ENCODE measurements around the gene ATG2A. TPM values are rescaled to one million over a fixed set of nuclear protein-coding genes. Genes with fewer than 3 reads are reported as not detected.
A peak's percentile ranks its signal among the peaks of the same experiment; 100 is the strongest.
"Not testable (repeated sequence)": the region's sequence is repeated elsewhere in the genome, so short reads cannot be mapped to it uniquely, and the experiment has no call there.

The ATG2A gene
- total RNA-seq, 1 donor, result 12.1 TPM

DNA sequence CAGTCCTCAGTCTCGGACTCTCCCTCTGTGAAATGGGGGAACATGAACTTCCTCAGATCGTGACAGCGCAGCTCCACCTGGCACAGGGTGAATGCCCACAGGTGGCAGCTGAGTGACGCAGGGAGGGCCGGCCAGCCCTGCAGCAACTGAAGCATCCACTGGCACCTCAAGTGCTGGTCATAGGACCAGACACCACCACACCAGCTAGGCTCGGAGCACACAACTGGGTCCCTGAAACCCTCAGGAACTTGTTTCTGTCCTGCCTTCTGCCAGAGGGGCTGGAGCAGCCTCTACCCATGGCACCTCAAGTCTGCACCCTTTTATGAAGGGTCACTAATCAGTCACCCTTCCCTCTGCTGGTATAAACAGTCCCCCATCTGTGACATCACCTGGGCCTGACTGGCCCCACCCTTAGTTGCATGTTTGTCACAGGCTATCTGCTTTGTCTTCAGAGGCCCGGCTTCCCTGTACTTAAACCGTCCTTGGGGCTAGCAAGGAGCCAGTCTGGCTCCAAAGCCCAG, 65.1 kb downstream of the ATG2A start:
- H3K4me3 ChIP-seq (ENCODE audit: low read depth, low read length), result no peak overlapping the region
- no peak for DNase-seq (ENCODE audit: low read depth)
- TF ChIP-seq, protein P1, sequence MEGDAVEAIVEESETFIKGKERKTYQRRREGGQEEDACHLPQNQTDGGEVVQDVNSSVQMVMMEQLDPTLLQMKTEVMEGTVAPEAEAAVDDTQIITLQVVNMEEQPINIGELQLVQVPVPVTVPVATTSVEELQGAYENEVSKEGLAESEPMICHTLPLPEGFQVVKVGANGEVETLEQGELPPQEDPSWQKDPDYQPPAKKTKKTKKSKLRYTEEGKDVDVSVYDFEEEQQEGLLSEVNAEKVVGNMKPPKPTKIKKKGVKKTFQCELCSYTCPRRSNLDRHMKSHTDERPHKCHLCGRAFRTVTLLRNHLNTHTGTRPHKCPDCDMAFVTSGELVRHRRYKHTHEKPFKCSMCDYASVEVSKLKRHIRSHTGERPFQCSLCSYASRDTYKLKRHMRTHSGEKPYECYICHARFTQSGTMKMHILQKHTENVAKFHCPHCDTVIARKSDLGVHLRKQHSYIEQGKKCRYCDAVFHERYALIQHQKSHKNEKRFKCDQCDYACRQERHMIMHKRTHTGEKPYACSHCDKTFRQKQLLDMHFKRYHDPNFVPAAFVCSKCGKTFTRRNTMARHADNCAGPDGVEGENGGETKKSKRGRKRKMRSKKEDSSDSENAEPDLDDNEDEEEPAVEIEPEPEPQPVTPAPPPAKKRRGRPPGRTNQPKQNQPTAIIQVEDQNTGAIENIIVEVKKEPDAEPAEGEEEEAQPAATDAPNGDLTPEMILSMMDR (IDR thresholded peaks at IDR 0.05; ENCODE audit: insufficient read depth, low read depth, low read length), result no peak

DNA sequence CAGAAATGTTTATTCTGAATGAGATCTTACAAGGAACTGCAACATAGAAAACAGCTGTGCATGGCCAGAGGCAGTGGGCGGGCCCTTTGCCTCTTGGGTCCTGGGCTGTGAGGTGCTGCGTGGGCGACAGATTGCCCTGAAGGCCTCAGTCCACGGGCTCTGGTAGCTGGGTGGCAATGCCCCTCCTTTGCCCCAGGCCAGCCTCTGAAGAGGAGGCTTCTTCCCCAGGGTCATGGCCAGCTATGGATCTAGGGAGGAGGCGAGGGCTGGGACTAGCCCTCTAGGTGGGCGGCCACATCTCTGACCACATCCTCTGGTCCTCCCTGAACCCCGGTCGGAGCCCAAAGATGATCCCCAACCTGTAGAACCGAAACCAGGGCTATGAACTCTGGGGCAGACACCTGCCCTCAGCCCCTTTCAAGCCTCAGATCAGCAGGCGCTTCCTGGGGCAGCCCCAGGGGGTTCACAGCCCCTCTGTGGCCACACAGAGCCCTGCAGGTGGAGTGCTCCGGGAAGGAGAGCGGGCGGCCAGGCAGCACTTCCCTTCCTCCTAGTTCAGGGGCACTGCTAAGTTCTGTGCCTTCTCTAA, 65.9 kb downstream of the ATG2A start:
- H3K4me3 ChIP-seq (ENCODE audit: low read depth, low read length), result no peak overlapping the region
- DNase-seq (ENCODE audit: low read depth), result peak; percentile 61
- TF ChIP-seq, protein P1 (IDR thresholded peaks at IDR 0.05; ENCODE audit: insufficient read depth, low read depth, low read length), result no peak

DNA sequence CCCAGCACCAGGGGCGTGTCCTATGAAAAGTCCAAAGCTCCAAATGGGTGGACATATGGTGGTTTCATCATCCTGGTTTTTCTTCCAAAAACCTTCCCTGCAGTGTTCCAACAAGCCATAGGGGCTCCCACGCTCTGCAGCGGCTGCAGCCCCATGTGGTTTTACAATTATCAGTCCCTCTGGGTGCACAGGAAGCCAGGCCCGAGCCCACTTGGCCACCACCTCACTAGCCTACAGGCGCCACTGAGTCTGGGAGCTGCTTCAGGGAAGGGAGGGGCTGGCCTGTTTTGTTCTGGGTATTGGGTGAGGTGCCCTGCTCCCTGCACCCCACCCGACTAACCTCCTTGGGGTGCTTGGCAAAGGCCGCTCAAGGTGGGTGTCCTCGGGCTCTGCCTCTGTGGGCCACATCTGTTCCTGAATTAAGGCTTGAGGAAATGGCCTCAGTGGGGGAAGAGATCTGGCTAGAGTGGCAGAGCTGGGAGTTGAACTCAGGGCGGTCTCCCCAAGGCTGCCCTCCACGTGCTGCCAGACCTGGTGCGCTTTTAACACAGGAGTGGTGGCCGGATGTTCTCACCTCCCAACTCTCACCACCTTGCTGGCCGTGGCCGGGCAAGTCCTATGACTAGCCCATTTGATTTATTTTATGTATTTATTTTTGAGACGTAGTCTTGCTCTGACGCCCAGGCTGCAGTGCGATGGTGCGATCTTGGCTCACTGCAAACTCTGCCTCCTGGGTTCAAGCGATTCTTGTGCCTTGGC, 67.2 kb downstream of the ATG2A start:
- peak; percentile 61 for DNase-seq (ENCODE audit: low read depth)
- TF ChIP-seq, protein P1 (IDR thresholded peaks at IDR 0.05; ENCODE audit: insufficient read depth, low read depth, low read length), result peak; percentile 23
- no peak overlapping the region for H3K4me3 ChIP-seq (ENCODE audit: low read depth, low read length)

DNA sequence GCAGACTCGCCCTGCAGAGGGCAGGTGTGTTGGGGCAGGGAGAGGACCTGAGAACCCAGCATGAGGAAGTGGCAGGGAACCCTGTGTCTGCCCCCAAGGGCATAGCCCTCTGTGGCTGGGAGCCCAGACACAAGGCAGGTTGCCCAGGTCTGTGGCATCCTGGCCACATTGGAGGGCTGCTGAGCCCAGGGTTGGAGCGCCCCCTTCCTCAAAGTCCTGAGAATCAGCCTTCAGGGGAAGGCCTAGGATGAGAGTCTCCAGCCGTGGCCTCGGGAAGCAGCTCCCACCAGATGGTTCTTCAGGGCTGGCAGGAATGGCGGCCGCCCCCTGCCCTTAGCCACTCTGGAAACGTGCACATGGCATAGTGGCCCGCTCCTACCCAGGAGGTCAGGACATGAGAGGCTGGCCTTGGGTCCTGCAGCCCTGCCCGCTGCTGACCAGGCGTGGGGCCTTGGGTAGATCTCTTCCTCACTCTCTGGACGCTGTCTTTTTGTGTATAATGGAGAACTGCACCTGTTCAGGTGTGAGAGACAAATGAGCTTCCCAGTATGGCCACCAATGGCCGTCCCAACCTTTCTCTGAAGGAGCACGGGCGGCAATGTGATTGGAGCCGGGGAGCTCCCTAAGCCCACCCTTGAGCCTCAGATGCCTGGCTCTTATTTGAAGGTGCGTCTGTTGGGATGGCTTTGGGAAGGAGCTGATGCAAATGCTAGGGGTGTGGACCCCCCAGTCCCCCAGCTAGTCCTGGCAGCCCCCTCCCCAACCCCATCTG, 68.0 kb downstream of the ATG2A start:
- TF ChIP-seq, protein P1 (IDR thresholded peaks at IDR 0.05; ENCODE audit: insufficient read depth, low read depth, low read length), result no peak
- DNase-seq (ENCODE audit: low read depth), result no peak
- H3K4me3 ChIP-seq (ENCODE audit: low read depth, low read length), result no peak overlapping the region

DNA sequence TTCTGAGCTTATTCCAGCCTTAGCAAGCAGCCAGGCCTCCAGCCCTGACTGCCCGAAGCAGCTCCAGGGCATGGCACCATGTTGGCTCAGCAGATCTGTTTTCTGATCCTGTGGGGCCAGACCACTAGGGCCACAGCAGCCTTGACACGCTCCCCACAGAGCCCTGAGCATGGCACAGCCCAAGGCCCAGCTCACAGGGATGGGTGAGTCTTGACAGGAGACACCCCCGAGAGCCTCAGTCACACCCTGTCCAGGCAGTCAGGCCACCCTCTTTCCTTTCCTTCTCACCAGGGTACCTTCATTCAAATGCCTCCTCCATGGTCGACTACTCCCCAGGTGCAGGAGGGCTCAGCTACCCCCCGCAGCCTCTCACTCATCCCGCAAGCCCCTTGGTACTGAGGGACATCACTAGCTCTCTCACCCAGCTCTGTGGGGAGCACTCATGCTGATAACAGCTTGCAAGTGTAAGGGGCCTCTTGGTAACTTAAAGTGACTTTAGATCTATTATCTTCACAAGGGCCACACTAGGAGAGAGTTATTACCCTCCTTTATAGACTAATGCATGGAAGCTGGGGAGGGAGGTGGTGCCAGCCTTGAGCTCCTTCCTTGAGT, 68.7 kb downstream of the ATG2A start:
- TF ChIP-seq, protein P1 (IDR thresholded peaks at IDR 0.05; ENCODE audit: insufficient read depth, low read depth, low read length), result no peak
- no peak overlapping the region for H3K4me3 ChIP-seq (ENCODE audit: low read depth, low read length)
- DNase-seq (ENCODE audit: low read depth), result no peak

DNA sequence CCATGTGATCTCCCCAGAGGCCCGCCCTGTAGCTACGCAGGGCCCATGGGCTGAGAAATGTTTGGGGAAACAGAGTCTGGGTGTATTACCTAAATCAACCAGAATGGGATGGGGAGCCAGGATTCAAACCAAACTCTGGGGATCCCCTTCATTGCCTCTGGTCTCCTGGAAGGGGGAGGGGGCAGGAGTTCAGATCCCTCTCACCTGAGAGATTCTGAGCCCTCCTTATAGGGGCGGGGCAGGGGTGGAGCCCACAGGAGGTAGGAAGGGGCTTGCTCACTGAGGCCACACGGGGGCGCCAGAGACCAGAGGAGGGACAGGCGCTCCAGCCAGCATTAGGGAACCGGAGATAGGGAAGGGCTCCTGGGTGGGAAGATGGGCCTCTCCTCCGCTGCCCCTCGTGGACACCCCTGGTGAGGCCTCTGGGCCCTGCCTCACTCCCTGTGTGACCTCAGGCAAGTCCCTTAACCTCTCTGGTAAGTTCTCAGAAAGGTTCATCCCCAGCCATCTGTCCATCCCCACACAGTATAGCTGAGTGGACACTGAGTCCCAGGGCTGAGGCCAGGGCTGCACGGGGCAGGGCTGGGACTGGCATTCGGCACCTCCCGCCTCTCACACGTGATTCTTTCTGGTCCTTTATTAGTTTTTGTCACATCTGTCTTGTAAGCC, 69.9 kb downstream of the ATG2A start:
- no peak overlapping the region for H3K4me3 ChIP-seq (ENCODE audit: low read depth, low read length)
- TF ChIP-seq, protein P1 (IDR thresholded peaks at IDR 0.05; ENCODE audit: insufficient read depth, low read depth, low read length), result peak; percentile 92
- DNase-seq (ENCODE audit: low read depth), result peak; percentile 87

DNA sequence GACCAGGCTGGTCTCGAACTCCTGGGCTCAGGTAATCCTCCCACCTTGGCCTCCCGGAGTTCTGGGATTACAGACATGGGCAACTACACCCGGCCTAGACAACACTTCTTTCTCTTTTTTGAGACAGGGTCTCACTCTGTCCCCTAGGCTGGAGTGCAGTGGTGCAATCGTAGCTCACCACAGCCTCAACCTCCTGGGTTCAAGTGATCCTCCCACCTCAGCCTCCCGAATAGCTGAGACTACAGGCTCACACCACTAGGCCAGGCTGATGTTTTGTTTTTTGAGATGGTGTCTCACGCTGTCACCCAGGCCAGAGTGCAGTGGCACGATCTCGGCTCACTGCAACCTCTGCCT, 71.3 kb downstream of the ATG2A start:
- not testable (repeated sequence) for H3K4me3 ChIP-seq (ENCODE audit: low read depth, low read length); DNase-seq (ENCODE audit: low read depth)
